ENCODE measurements around the gene PSMD9. TPM values are rescaled to one million over a fixed set of nuclear protein-coding genes. Genes with fewer than 3 reads are reported as not detected.

PSMD9 gene
- total RNA-seq, 1 experiment from 2014 or later: 39.9 TPM

DNA sequence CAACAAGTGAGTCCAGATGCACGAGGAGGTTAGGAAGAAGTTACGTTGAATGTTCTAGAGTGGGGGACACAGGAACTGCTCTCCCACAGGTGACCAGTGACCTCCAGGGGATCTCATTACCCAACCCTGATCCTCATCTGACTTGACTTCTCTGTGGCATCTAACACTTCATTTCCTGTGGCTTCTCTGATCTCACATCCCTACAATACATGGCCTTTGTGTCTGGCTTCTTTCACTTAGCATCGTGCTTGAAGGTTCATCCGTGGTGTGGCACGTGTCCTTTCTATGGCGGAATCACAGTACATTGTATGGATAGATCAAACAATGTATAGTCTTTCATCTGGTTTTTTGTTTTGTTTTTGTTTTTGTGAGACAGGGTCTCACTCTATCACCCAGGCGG lies 49.1 kb downstream of the PSMD9 start:
- Histone ChIP-seq H4K20me1 (ENCODE audit: control insufficient read depth, insufficient read depth, insufficient read length) (no peaks in the 10 kb centered on the region), H2BK15ac (ENCODE audit: low read depth, low read length) (no peak overlapping the region), H3K79me1 (ENCODE audit: insufficient read depth, low read depth, low read length, poor library complexity, severe bottlenecking) (no peaks in the 10 kb centered on the region), H3K56ac (ENCODE audit: insufficient read length, low read depth, low read length) (no peak overlapping the region), H3K23me2 (ENCODE audit: insufficient read length, low read depth, low read length, poor library complexity, severe bottlenecking) (no peaks in the 10 kb centered on the region), H2AK5ac (ENCODE audit: insufficient read length, low read length) (no peak overlapping the region), H3K23ac (ENCODE audit: insufficient read length, low read depth, low read length) (no peak overlapping the region), H4K5ac (ENCODE audit: insufficient read length, low read depth, low read length) (no peak overlapping the region), H3K9me3 (ENCODE audit: control insufficient read depth, low read depth, low read length) (no peaks in the 10 kb centered on the region), H4K91ac (ENCODE audit: insufficient read length, low read depth, low read length) (no peak overlapping the region), H3K4ac (ENCODE audit: low read depth, low read length) (no peak overlapping the region), H3K4me2 (ENCODE audit: insufficient read depth, insufficient read length, low read length) (no peak overlapping the region), H3K27me3 (ENCODE audit: insufficient read depth, low read length) (no peaks in the 10 kb centered on the region), H3K4me1 (ENCODE audit: insufficient read depth, low read length) (peaks cover 6% of the 10 kb centered on the region; the same call in 1 of the 2 replicates), H3K14ac (ENCODE audit: insufficient read depth, low read length) (no peak overlapping the region), H2AFZ (ENCODE audit: low read length) (no peak overlapping the region), H3K79me2 (ENCODE audit: insufficient read depth, low read length) (no peaks in the 10 kb centered on the region), H4K8ac (replicated peaks; ENCODE audit: insufficient read length, low read depth, low read length) (no peak overlapping the region), H2BK20ac (ENCODE audit: low read depth, low read length, poor library complexity, severe bottlenecking) (no peak overlapping the region), H3T11ph (ENCODE audit: low read length) (no peak overlapping the region), H2BK120ac (ENCODE audit: low read depth, low read length, poor library complexity, severe bottlenecking) (no peak overlapping the region), H2BK12ac (ENCODE audit: insufficient read length, low read depth, low read length) (no peak overlapping the region), H3K27ac (ENCODE audit: insufficient read length, low read depth, low read length) (no peak overlapping the region), H3K18ac (ENCODE audit: insufficient read length, low read depth, low read length) (no peak overlapping the region), H3K9ac (ENCODE audit: extremely low read depth, insufficient read length, low read length) (no peak overlapping the region), H2BK5ac (ENCODE audit: insufficient read length, low read length) (no peak overlapping the region)
- TF ChIP-seq, protein P1, sequence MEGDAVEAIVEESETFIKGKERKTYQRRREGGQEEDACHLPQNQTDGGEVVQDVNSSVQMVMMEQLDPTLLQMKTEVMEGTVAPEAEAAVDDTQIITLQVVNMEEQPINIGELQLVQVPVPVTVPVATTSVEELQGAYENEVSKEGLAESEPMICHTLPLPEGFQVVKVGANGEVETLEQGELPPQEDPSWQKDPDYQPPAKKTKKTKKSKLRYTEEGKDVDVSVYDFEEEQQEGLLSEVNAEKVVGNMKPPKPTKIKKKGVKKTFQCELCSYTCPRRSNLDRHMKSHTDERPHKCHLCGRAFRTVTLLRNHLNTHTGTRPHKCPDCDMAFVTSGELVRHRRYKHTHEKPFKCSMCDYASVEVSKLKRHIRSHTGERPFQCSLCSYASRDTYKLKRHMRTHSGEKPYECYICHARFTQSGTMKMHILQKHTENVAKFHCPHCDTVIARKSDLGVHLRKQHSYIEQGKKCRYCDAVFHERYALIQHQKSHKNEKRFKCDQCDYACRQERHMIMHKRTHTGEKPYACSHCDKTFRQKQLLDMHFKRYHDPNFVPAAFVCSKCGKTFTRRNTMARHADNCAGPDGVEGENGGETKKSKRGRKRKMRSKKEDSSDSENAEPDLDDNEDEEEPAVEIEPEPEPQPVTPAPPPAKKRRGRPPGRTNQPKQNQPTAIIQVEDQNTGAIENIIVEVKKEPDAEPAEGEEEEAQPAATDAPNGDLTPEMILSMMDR (conservative IDR thresholded peaks at IDR 0.05): no peak
- DNase-seq: no peak
- WGBS (ENCODE audit: extremely low coverage, insufficient read length, low lambda C conversion rate): no CpG with 5 or more reads among the region's 7 CpGs
- peaks cover 3 to 7% of the 10 kb centered on the region in 2 experiments; a peak in 3 of 5 replicates for H3K9me3 Mint-ChIP-seq
- H3K4me3 Mint-ChIP-seq: no peak overlapping the region
- H3K27ac Mint-ChIP-seq: no peak overlapping the region
- H3K36me3 Mint-ChIP-seq (ENCODE audit: insufficient read depth in 1 of 3, low read depth in 3 of 3): peaks cover 4 to 8% (median 8%) of the 10 kb centered on the region in 3 experiments; a peak in 6 of 7 replicates
- H3K27me3 Mint-ChIP-seq (ENCODE audit: low read depth): no peaks in the 10 kb centered on the region
- H3K4me1 Mint-ChIP-seq: peaks cover 21 to 24% of the 10 kb centered on the region in 2 experiments

All from H9 (cell line).